Neural crest cell (in vitro differentiated cells): Measurements from ENCODE around the gene MSLN. TPM values are rescaled to one million over a fixed set of nuclear protein-coding genes. Genes with fewer than 3 reads are reported as not detected.
A peak's percentile ranks its signal among the peaks of the same experiment; 100 is the strongest.

Experiments
- DNase-seq: peaks from one replicate; pipeline ENCODE4 v3.0.0; 2021; ENCODE audit warnings: low read depth, mixed read lengths, low spot score
- H3K27ac Mint-ChIP-seq: one replicate; pipeline ENCODE4 v1.8.0; 2021; ENCODE audit warnings: mild to moderate bottlenecking, mixed read lengths; ENCODE audit not compliant: unreplicated experiment
- H3K27me3 Mint-ChIP-seq: 2 replicates; pipeline ENCODE4 v1.8.0; 2021; ENCODE audit warnings: low read depth, mild to moderate bottlenecking, mixed read lengths
- H3K36me3 Mint-ChIP-seq: 2 replicates; pipeline ENCODE4 v1.8.0; 2021; ENCODE audit warnings: low read depth, mild to moderate bottlenecking, mixed read lengths
- H3K4me1 Mint-ChIP-seq: 2 replicates; pipeline ENCODE4 v1.8.0; 2021; ENCODE audit warnings: mixed read lengths
- H3K4me3 Mint-ChIP-seq: one replicate; pipeline ENCODE4 v1.8.0; 2021; ENCODE audit warnings: mild to moderate bottlenecking, mixed read lengths
- H3K9me3 Mint-ChIP-seq: 2 replicates; pipeline ENCODE4 v1.8.0; 2021; ENCODE audit warnings: mixed read lengths
- total RNA-seq: library from RNA; stranded (reverse); gene quantifications from 2 replicates; pipeline ENCODE4 v1.2.1, GENCODE V29; 2021
- TF ChIP-seq, protein P1 (sequence below): fragments of 200-600 bp; sonication (generic); conservative IDR thresholded peaks from 2 replicates; pipeline ENCODE4 v1.5.0; 2021; ENCODE audit warnings: antibody characterized with exemption, mild to moderate bottlenecking

MSLN gene
- total RNA-seq, 1 donor from 2014 or later = not detected

DNA sequence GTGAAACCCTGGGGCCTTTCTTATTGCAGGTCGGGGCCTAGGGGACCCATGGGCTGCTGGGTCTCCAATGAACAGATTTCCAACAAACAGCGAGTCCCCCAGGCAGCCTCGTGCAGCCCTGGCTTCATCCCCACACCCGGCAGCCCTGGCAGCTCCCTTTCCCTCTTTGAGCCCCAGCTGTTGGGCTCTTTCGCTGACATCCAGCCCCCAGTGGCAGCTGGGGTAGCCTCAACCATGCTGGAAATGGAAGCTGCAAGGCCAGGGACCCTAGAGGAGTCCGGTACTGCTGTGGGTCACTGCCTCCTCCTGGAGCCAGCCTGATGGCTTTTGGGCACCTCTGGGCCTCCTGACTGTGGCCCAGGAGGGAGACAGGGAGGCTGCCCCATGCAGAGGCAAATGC is 21.7 kb downstream of the MSLN start:
- no peak for DNase-seq
- TF ChIP-seq, protein P1, sequence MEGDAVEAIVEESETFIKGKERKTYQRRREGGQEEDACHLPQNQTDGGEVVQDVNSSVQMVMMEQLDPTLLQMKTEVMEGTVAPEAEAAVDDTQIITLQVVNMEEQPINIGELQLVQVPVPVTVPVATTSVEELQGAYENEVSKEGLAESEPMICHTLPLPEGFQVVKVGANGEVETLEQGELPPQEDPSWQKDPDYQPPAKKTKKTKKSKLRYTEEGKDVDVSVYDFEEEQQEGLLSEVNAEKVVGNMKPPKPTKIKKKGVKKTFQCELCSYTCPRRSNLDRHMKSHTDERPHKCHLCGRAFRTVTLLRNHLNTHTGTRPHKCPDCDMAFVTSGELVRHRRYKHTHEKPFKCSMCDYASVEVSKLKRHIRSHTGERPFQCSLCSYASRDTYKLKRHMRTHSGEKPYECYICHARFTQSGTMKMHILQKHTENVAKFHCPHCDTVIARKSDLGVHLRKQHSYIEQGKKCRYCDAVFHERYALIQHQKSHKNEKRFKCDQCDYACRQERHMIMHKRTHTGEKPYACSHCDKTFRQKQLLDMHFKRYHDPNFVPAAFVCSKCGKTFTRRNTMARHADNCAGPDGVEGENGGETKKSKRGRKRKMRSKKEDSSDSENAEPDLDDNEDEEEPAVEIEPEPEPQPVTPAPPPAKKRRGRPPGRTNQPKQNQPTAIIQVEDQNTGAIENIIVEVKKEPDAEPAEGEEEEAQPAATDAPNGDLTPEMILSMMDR = no peak
- H3K4me1 Mint-ChIP-seq = no peaks in the 10 kb centered on the region
- no peaks in the 10 kb centered on the region for H3K36me3 Mint-ChIP-seq
- H3K27me3 Mint-ChIP-seq = no peaks in the 10 kb centered on the region
- no peak overlapping the region for H3K4me3 Mint-ChIP-seq
- H3K9me3 Mint-ChIP-seq = no peaks in the 10 kb centered on the region
- no peak overlapping the region for H3K27ac Mint-ChIP-seq

DNA sequence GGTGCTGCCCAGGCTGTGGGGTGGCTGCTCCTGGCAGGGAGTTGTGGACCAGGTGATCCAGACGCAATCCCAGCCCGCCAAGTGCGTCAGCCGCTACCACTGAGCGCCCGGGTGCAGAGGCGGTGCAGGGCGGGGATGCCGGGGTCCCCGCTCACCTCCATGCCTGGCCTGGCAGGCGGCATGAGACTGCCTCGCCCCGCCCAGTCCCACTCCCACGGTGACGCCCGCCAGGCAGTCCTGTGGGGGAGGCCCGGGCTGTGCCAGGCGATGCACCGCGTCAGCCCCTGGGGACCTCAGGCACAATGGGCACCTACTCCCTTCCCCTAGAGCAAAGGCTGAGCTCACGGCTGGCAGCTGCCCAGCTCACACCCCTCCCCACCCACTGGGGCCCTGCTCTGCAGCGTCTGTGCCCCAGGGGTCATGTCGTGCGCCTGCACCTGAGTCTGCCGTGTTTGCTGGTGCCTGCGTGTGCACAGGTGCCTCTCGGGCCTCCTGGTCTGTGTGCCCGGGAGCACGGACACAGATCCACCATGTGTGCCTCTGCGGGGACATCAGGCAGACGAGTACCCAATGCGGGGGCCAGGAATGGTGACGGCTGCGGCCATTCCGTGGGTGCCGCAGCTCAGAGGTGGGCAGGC is 22.4 kb downstream of the MSLN start:
- H3K36me3 Mint-ChIP-seq = no peaks in the 10 kb centered on the region
- H3K9me3 Mint-ChIP-seq = no peaks in the 10 kb centered on the region
- H3K4me3 Mint-ChIP-seq = peak overlapping the region; percentile 41
- no peak for DNase-seq
- TF ChIP-seq, protein P1 = no peak
- H3K27me3 Mint-ChIP-seq = no peaks in the 10 kb centered on the region
- no peaks in the 10 kb centered on the region for H3K4me1 Mint-ChIP-seq
- H3K27ac Mint-ChIP-seq = no peak overlapping the region

DNA sequence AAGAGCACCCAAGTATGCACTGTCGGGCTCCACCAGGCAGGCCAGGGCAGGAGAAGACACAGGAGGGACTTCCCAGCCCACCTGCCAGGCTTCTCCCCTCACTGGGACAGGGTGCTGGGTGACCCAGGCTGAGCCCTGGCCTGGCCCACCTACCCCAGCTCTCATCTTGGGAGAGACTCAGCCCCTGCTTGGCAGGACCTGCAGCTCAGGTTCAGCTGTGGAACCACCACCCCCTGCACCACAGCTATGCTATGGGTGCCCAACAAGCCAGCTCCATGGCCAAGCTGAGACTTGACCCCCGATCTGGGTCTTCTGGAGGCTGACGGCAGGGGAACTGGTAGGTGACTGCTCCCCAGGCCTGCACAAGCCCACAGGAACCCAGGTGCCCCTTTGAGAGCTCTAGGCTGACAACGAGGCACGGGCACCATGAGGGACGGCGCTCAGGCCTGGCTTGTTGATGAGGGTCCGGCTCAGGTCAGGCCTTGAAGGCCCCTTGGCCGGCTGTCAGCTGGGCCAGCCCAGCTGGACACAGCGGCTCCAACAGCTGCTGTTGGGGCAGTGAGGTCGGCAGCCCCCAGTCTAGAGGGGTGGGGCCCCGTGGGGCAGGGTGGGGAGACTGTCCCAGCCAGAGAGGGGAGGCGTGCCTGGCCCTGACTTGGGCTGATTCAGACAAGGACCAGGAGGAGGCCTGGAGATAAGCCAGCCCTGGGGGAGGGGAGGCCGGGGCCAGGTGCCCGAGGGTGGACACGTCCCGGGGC is 23.0 kb downstream of the MSLN start:
- TF ChIP-seq, protein P1 = no peak
- no peak for DNase-seq
- no peak overlapping the region for H3K27ac Mint-ChIP-seq

DNA sequence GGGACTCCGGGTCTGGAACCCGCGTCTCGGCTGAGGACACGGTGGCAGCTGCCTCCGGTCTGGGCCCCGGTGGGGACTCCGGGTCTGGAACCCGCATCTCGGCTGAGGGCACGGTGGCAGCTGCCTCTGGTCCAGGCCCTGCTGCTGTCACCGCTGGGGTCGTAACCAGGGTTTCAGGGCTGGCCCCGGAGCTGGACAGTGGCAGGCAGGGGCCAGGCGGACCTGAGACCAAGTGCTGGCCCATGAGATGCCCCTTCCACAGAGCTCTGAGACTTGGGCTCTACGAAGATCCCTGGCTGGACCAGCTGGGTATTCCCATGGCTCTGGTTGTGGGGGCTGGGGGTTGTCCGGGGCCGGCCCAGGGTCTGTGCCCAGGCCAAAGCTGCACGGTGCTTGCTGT is 23.9 kb downstream of the MSLN start:
- H3K4me1 Mint-ChIP-seq = no peaks in the 10 kb centered on the region
- TF ChIP-seq, protein P1 = no peak
- no peaks in the 10 kb centered on the region for H3K36me3 Mint-ChIP-seq

More for the DNA sequence above, 23.0 kb downstream of the MSLN start:
- Mint-ChIP-seq H3K4me1 (no peaks in the 10 kb centered on the region), H3K27me3 (no peaks in the 10 kb centered on the region), H3K9me3 (no peaks in the 10 kb centered on the region), H3K4me3 (peak overlapping the region; percentile 41), H3K36me3 (no peaks in the 10 kb centered on the region)

DNA sequence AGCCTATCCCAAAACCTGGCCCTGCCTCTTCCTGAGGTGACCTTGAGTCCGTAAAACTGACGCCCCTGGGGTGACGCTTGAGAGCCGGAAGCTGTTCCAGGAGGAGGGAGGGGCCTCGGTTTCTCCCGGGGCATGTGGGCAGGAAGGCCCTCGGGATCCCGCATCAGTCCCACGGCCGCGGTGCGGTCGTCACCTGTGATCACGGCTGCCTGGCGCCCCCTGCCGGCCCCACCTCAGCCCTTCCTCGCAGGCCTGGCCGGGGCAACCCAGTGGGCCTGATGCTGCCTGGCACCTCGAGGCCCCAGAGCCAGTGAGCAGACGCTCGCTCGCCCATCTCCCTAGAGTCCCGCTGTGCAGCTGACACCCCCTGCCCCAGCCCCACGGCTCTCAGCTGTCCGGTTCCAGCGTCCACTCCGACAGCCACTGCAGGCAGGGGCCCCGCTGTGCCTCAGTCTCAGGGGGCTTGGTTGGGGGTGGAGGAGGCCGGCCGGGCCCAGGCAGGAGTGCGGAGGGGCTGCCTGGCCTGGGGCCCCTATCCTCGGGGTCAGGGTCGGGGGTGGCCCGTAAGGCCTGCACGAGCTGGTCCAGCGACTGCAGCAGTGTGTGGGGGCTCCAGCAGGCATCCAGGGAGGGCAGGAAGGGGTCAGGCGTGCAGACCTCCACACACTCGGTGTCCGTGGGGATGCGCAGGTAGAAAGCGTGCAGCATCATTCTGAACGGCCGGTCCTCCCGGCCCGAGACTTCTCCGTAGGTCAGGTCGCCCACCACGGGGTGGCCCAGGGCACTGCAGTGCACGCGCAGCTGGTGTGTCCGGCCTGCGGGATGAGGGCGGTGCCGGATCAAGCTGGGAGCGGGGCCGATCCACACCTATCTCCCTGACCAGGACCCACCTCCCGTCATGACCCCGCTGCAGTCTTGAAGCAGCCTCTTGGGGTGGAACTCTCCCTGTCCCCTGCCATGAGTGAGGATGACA is 25.3 kb downstream of the MSLN start:
- no peaks in the 10 kb centered on the region for H3K36me3 Mint-ChIP-seq
- peak; percentile 71 for DNase-seq
- H3K9me3 Mint-ChIP-seq = no peaks in the 10 kb centered on the region
- H3K27me3 Mint-ChIP-seq = no peaks in the 10 kb centered on the region
- H3K4me3 Mint-ChIP-seq = peak overlapping the region; percentile 71
- H3K27ac Mint-ChIP-seq = no peak overlapping the region
- TF ChIP-seq, protein P1 = peak; percentile 89
- no peaks in the 10 kb centered on the region for H3K4me1 Mint-ChIP-seq

More for the DNA sequence above, 23.9 kb downstream of the MSLN start:
- no peaks in the 10 kb centered on the region for H3K9me3 Mint-ChIP-seq
- DNase-seq = no peak
- H3K27ac Mint-ChIP-seq = no peak overlapping the region
- H3K4me3 Mint-ChIP-seq = peak overlapping the region; percentile 71
- no peaks in the 10 kb centered on the region for H3K27me3 Mint-ChIP-seq
